ENCODE results near the gene BHLHE40.

Gene BHLHE40

DNA sequence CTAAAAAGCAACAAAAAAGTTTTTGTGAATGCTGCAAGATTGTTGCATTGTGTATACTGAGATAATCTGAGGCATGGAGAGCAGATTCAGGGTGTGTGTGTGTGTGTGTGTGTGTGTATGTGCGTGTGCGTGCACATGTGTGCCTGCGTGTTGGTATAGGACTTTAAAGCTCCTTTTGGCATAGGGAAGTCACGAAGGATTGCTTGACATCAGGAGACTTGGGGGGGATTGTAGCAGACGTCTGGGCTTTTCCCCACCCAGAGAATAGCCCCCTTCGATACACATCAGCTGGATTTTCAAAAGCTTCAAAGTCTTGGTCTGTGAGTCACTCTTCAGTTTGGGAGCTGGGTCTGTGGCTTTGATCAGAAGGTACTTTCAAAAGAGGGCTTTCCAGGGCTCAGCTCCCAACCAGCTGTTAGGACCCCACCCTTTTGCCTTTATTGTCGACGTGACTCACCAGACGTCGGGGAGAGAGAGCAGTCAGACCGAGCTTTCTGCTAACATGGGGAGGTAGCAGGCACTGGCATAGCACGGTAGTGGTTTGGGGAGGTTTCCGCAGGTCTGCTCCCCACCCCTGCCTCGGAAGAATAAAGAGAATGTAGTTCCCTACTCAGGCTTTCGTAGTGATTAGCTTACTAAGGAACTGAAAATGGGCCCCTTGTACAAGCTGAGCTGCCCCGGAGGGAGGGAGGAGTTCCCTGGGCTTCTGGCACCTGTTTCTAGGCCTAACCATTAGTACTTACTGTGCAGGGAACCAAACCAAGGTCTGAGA, 4.7 kb downstream of the BHLHE40 start:
- peak; percentile 61 to 64 for DNase-seq (ENCODE audit: low read depth in 2 of 2)

- no peak for DNase-seq (ENCODE audit: low read depth in 2 of 2)
Measured at GRCh38 chr3:4984511-4984864, 5.3 kb downstream of the BHLHE40 start.

DNA sequence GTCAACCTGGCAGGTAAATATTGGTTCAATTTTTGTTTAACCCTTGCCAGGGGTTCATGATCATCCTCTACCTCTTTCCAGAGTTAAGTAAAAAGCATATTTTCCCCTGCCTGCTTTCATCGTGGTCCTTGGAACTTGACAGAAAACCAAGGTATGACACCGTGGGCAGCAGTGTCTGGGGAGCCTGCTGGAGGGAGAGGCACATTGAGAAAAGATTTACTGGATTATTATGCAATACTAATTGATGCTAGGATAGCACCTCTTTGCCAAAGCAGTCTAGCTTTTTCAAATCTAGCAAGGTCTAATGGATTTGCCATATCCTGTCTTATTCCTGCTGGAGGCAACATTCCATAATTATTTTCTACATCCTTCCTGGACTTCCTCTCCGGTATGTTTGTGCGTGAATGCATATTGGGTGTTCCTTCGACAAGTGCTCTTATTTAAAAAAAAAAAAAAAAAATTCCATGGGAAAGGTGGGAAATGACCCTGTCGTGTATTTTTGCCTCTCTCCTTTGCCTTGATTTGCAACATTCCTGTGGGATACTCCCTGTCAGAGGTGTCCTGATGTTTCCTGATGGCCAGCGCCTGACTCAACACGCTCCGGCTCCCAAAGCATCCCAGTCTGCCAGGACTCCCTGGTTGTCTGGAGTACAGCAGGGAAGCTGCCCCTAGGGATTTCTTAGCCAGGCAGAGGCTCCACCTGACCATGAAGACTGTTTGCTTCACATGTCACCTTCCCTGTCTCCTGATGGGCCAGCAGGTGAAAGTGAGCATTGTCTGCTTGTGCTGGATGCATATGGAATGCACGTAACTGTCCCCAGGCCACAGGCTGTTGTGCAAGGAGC, 6.3 kb downstream of the BHLHE40 start:
- DNase-seq (ENCODE audit: low read depth in 2 of 2): no peak

- DNase-seq (ENCODE audit: low read depth in 2 of 2): peak in 1 of 2 donors; percentile 19
Measured at GRCh38 chr3:4986175-4986781, 7.0 kb downstream of the BHLHE40 start.

GRCh38 chr3:4986782-4987537, 7.7 kb downstream of the BHLHE40 start:
- DNase-seq (ENCODE audit: low read depth in 2 of 2): peak; percentile 52 to 60

DNA sequence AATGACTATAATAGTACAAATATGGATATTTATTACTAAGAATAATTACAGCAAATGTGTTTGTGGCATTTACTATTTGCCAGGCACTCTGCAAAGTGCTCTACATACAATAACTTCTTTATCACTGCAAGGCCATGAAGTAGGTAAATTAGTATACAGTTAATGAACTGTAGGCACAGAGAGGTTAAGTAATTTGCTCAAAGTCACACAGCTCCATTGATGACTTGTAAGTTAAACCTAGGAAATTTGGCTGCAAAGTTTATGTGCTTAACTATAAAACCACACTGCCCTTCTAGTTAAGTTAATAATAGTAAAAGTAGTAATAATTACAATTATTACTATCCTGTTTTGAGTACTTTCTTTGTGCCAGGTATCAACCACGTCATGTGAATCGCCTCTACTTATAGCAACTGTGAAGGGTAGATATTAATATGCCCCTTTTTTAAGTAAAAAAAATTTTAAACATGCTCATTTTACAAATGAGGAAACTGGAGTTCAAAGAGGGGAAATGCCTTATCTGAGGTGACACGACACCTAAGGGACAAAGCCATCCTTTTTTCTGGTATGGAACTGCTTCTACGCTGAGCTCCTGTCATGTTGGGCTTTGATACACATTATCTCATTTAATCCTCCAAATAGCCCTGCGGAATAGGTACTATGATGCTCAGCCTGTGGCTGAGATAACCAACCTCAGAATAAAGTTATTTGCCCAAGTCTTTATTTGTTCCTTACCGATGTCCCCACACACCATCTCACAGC, 8.5 kb downstream of the BHLHE40 start:
- DNase-seq (ENCODE audit: low read depth in 2 of 2): no peak

- no peak for DNase-seq (ENCODE audit: low read depth in 2 of 2)
Measured at GRCh38 chr3:4988983-4989834, 10.0 kb downstream of the BHLHE40 start.

GRCh38 chr3:4990069-4990468, 10.8 kb downstream of the BHLHE40 start:
- no peak for DNase-seq (ENCODE audit: low read depth in 2 of 2)

GRCh38 chr3:4992118-4992517, 12.9 kb downstream of the BHLHE40 start:
- DNase-seq (ENCODE audit: low read depth in 2 of 2): no peak

DNA sequence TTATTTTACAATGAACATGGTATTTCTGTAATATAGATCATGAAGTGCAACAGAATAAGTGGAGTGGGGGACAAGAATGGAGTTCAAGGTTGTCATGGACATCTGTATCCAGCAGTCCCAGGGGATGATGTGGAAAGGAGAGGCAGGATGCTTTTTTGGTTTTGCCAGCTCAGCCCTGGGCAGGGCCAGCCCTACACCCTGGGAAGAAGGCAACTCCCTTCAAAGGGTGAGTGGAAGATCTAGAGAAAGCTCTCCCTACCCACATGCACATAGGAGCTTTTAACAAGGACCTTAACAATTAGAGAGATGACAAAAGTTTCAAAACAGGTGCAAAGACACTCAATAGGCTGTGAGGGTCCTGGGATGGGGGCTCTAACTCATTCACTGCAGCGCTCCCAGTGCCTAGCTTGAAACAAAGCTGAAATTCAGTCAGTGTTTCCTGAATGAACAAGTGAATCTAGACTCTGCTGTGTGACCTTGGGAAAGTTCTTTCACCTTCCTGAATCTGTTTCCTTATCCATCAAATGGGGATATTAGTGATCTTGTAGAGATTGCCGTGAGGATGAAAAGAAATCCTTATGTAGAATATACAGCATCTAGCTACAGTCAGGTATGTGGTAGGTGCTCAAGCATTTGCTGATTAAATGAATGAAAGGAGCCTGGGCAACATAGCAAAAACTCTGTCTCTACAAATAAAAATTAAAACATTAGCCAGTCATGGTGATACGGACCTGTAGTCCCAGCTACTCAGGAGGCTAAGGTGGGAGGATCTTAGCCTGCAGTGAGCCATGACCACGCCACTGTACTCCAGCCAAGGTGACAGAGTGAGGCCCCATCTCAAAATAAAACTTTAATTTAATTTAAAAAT, 14.3 kb downstream of the BHLHE40 start:
- DNase-seq (ENCODE audit: low read depth in 2 of 2): no peak

DNA sequence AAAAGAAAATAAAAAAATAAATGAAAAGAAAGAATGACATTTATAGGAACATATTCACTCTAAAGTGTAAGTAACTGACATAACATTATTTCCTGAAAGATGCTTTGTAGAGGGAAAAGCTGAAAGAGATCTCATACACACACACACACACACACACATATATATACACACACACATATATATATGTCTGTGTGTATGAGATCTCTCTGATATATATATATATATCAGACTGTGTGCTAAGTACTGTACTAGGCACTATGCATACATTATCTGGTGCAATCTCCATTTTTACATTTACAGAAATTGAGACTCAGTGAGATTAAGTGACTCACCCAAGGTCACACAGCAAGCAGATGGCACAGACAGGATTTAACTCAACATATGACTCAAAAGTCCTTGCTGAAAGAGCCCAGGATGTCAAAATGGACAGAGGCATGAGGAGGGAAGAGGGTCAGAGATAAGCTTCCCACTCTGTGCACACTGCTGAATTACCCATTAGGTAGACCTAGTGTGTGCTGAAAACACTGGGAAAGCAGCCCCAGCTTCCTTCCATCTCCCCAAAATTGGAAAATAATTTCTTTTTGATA, 15.0 kb downstream of the BHLHE40 start:
- DNase-seq (ENCODE audit: low read depth in 2 of 2): no peak

DNA sequence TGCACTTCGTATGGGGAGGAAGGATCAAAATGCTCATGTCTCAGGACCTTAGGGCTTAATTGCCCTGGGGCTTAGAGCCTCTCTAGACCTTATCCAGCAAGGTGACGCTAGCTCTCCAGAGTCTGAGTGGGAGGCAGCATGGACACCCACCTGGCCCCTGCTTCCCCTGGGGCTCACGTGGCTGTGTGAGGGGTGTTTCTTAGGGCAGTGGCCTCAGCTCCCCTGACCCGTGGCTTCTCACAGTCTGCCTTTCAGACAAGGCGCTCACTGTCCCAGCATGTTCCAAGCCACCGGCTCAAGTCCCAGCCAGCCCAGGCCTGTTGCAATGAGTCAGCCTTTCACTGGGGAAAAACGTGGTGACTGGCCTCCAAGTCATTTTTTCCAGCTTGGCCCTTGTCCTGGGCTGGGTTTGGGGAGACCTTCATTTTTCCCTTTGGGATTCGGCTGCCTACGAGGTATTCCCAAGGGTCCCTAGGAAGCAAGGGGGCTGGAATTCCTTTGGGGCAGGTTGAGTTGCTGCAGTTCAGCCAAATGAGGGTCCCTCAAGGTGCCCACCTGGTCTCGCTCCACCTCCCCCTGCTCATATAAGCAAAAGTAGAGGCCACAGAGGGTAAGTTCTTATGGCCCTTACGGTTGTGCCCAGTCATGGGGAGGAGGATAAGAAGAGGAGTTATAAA, 15.7 kb downstream of the BHLHE40 start:
- no peak for DNase-seq (ENCODE audit: low read depth in 2 of 2)

GRCh38 chr3:4995500-4996053, 16.3 kb downstream of the BHLHE40 start:
- DNase-seq (ENCODE audit: low read depth in 2 of 2): no peak

DNA sequence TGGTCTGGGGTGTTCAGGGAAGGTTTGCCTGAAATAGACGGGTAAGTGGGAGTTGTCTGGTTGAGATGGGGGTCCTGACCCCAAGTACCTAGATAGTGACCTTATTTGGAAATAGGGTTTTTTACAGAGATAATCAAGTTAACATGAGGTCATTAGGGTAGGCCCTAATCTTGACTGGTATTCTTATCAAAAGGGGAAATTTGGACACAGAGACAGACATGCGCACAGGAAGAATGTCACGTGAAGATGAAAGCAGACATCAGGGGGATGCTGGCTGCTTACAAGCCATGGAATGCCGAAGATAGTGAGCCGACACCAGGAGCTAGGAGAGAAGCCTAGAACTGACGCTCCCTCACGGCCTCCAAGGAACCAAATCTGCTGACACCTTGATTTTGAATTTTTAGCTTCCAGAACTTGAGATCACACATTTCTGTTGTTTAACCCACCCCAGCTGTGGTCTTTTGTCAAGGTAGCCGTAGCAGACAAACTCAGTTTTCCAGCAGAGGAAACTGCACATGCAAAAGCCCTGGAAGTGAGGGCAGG, 17.1 kb downstream of the BHLHE40 start:
- DNase-seq (ENCODE audit: low read depth in 2 of 2): no peak

GRCh38 chr3:4996771-4997291, 17.6 kb downstream of the BHLHE40 start:
- DNase-seq (ENCODE audit: low read depth in 2 of 2): no peak

DNA sequence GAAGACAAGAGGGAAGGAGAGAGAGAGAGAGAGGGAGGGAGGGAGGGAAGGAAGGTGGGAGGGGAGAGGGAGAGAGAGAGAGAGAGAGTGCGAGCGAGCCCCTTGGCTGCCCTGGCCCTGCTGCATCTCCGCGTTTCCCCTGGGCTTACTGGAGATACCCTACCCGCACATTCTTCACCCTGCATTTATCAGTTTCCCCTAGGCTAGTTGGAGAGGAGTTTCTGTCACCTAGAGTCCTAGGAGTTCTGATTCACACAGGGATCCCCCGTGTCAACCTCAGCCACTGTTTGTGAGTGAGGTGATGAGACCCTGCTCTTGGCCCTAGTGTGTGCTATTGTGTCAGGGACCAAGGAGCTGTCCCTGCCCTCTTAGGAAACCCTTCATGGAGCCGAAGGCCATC, 18.7 kb downstream of the BHLHE40 start:
- DNase-seq (ENCODE audit: low read depth in 2 of 2): no peak

DNA sequence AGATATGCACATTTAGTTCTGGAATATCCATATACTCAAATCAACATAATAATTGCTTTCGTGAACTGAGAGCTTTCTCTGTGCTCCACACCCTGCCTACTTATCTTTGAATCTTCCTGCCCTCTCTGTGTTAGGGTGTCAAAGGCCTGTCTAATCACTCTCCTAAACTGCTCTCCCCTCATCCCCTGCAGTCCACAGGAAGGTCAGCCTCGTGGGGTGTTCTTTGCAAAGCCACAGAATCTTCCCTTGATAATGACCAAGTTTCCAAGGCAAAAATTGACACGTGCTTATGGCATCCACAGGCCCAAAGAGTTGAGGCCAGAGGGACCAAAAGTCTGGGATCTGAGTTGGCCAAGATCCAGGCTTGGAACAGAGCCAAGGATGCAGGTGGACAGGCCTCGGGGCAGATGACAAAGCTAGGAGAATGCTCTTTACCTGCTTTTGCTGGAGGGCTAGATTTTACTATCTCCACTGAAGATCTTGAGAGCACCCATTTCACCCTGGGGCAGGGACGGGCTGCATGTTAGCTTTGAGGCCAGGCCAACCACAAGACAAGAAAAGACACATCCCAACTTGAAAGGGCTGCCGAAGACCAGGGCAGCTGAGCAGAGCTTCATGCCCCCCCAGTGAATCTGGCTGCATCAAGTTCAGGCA, 20.4 kb downstream of the BHLHE40 start:
- DNase-seq (ENCODE audit: low read depth in 2 of 2): no peak

Measured in stimulated activated CD8-positive, alpha-beta memory T cell treated with anti-CD3 and anti-CD28 coated beads, Interleukin-2, amount 100 ng/mL, for 1 hour (primary cell).